Measurements from ENCODE around the gene ZNF821.
A peak's percentile ranks its signal among the peaks of the same experiment; 100 is the strongest.
"Not testable (repeated sequence)": the region's sequence is repeated elsewhere in the genome, so short reads cannot be mapped to it uniquely, and the experiment has no call there.

Gene ZNF821

DNA sequence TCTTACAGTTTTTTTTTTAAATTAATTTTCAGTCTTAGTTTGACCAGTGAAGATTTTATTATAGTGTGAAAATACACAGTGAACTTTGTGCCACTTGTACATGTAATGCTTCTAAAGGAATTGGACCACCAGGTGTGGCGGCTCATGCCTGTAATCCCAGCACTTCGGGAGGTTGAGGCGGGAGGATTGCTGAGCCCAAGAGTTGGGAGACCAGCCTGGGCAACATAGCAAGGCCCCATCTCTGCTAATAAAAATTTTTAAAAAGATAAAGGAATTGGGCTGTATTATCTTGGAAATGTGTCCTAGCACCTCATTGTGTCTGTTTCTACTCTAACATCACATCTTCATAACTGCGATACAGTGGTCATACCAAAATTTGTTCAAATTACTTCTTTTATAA is 15.2 kb upstream of the ZNF821 start:
- no peak for DNase-seq

DNA sequence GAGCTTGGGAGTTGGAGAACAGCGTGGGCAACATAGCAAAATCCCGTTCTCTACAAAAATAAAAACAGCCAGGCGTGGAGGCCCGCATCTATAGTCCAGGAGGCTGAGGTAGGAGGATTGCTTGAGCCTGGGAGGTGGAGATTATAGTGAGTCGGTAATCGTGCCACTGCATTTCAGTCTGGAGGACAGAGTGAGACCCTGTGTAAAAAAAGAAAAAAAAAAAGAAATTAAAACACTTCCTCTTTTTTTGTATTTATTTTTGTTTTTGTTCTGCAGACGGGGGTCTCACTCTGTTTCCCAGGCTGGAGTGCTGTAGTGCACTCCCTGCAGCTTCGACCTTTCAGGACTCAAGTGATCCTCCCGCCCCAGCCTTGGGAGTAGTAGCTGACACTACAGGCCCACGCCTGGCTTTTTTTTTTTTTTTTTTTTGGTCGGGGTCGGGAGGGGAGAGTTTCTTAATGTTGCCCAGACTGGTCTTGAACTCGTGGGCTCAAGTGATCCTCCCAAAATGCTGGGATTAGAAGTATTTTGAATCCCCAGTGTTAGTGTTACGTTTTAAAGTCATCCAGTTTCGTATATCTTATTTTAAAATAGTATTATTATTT is 12.9 kb upstream of the ZNF821 start:
- no peak for DNase-seq

DNA sequence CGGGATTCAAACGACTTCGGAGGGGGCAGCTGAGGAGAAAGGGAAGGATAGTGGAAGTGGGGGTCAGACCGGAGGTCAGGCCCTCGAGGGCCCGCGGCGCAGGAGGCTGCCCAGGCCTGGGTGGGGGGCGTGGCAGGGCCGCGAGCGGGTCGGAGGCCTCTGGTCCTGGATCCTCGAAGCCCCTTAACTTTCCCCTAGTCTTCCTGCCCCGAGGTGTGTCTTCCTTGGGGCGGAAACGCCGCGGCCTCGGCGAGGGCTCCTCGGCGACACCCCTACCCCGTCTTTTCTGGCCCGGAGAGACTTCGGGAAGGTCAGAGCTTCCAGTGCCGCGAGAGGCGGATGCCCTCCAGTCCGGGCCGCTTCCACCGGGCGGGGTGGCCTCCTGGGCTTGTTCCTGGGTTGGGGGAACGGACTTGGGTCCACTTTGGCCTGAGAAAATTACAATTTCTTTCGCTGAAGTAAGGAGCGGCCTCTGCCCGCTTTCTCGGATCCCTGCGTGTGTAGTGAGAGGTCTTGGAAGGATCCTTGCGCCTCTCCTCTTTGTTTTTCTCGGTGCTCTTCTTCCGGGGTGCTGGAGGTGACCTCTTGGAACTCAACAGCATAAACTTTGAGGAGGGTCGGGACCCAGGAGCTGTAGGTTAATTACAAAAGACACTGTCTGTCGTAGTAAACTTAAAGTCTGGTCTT is 11.8 kb upstream of the ZNF821 start:
- DNase-seq, result peak in 1 of 2 donors; percentile 24

DNA sequence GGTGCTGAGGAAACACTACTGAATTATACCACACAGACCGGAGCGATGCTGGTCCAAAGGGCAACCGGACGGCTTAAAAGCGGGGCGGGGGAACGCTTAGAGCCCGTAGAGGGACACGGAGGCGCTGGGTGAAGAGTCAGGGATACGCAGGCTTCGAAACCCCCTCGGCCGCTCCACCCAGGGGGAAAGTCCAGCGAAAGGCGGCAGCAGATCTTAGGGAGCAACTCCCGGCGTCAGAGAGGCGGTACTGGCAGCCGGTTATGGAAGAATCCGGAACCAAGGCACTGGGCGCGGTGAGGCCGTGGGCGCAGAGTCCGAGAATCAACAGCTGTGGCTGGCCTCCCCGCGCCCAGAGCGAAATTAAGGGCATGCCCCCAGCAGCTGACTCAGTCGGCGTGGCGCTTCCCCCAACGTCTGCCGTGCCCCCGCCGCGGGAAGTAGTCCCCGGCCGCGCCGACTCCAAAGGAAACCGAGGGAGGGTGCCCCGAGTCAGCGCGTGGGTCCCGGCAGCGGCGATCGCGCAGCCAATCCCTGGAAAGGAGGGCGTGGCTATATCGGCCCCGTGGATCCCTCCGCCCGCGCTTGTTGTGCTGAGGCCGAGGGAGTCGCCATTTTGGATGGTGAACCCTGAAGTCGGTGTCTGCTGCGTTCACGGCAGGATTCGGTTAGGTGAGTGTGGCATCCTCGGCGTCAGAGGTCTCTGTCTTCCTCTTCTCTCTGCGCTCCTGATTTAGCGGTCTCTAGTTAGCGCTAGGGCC is 11.1 kb upstream of the ZNF821 start, which contains the start of gene IST1:
Gene IST1, plus strand, starts transcription at position 611 of the 758 bp plus-strand sequence. CDS start 20,110 bp downstream, outside the sequence.
- DNase-seq, result peak; percentile 96 to 99

DNA sequence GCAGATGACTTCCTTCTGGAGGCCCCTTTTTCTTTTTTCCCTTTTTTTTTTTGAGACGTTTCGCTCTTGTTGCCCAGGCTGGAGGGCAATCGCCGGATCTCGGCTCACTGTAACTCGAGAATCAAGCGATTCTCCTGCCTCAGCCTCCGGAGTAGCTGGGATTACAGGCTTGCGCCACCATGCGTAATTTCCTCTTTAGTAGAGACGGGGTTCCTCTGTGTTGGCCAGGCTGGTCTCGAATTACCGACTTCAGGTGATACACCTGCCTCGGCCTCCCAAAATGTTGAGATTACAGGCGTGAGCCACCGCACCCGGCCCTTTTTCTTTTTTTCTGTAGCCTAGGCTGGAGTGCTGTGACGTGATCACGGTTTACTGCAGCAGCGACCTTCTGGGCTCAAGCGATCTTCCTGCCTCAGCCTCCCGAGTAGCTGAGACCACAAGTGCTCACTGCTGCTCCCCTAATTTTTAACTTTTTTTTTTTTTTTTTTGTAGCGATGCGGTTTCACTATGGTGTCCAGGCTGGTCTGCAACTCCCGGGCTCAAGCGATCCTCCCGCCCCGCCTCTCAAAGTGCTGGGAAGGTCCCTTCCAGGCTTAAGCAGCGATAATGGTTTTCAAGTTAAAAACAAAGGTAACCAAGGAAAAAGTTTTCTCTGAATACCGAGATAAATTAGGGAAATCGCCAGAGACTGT is 10.4 kb upstream of the ZNF821 start:
- DNase-seq, result peak; percentile 41 to 52

DNA sequence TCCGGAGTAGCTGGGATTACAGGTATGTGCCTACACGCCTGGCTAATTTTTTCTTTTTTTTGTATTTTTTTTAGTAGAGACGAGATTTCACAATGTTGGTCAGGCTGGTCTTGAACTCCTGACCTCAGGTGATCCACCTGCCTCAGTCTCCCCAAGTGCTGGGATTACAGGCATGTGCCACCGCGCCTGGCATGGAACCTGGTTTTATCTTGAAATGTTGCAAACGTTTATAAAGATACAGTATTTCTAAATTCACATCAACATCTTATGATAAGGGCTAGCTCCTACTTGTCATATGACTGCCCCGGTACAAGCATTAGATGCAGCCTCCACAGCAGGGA is 9.9 kb upstream of the ZNF821 start:
- no peak for DNase-seq

DNA sequence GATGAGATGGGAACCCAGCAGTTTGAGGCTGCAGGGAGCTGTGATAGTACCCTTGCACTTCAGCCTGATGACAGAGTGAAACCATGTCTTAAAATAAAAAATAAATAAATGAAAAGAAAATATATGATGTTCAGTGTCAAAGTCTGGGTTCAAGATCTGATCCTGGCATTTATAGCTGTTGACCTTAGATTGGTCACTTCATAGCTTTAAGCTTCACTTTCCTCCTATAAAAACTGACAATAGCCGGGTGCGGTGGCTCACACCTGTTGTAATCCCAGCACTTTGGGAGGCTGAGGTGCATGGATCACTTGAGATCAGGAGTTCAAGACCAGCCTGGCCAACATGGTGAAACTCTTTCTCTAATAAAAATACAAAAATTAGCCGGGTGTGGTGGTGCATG is 5.2 kb upstream of the ZNF821 start:
- DNase-seq, result no peak

DNA sequence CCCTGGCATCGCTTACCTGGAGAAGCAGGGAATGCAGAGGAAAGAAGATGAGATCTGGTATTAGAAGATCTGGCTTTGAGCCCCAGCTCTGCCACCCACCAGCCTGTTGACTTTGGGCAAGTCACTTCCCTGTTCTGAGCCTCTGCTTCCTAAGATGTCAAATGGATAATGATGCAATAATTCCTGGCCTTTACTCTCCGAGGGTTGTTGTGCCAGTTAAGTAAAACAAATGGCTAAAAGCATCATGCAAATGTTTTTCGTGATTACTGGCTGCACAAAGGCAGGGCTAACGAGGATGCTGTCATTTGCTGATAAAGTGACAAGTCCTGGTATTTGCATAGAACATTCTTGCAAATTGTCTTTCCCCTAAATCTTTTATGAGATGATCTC is 1.3 kb upstream of the ZNF821 start:
- DNase-seq, result no peak

DNA sequence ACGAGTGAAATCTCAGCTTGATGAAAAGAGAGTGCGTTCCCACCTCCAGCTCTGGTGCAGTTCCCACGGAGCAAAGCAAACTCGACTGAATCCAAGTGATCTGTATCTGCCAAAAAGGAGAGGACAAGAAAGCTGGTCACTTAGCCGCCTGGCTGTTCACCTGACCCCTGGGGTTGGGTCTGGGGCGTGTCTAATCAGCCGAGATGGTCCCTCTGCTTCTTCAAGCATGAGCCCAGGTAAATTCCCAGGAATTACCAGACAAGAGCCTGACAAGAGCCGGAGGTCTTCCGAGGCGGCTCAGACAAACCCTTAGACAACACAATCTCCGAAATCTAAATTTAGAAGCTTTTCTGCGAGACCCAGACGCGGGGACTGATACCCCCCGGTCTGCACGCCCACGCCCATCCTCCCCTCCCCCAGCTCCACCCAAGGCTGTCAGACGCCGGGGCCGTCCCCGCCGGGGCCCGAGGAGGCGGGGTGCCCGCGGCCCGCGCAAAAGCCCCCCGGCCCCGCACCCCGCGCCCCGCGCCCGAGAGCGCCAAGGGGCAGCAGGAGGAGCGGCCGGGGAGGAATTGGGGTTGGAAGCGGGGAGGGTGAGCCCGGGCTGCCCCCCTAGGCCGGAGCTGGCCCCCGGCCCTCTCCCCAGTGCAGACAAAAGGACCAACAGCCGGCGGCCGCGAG is 674 bp downstream of the ZNF821 start:
- peak; percentile 55 to 63 for DNase-seq

DNA sequence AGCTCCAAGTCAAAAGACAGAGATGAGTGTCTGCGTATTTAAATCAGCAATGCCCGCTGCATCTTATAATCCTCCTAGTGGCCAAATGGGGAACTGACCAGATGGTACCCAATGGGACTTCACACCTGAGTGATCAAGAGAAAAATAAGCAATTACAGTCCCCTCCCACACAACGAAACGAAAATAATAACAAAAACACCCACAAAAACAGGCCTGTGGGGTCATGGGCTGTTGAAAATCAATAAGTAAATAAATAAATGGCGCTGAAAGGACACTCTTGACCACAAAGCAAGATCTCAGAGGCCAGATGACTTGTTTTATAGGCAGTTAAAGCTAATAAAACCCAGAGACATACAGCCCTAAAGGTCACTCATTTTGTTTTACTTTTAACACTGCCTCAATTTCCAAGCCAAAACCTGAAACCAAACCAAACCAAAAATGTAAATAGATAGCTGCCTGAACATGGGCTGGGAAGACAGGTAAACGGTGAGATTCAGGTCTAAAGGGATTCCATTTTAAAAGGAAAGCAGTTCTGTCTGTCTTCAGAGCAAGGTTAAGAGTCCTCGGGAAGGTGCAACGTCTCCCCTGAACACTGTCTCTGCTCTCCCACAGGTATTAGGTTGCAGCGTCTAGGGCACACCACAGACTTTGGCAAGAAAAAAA is 1.3 kb downstream of the ZNF821 start:
- peak; percentile 82 to 92 for DNase-seq

DNA sequence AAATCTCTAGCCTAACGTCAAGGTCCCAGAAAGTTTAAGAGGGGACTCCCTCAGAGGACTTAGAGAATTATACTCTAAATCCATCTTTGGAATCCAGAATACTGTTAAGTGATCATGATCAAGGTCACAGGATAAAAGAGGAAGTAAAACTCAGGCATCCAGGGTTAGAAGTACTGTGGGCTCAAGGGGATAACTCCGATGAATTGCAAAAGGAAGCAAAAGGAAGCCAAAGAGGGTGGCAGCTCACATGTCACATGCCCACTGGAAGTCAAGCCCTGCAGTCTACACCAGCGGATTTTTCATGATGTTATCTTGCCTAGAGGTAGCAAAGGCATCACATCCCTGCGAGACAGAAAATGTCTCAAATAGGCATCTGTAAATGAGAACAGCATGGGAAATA is 3.8 kb downstream of the ZNF821 start:
- no peak for DNase-seq

DNA sequence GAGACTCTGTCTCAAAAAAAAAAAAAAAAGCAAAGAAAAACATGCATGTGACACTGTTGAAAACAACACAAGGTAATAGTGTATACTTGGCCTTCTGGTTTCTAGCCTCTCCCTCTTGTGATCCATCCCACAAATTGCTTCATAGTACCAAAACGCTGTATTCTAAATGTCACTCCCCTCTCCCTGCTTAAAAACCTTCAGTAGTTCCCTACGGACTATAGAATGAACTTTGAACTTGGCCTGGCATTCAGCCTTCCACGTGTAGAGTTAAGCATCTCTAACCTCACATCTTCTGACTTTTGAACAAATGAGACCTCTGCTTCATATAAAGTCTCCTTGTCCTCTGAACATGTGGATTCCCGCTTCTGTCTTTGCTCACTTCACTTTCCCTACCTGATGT is 5.1 kb downstream of the ZNF821 start:
- no peak for DNase-seq

DNA sequence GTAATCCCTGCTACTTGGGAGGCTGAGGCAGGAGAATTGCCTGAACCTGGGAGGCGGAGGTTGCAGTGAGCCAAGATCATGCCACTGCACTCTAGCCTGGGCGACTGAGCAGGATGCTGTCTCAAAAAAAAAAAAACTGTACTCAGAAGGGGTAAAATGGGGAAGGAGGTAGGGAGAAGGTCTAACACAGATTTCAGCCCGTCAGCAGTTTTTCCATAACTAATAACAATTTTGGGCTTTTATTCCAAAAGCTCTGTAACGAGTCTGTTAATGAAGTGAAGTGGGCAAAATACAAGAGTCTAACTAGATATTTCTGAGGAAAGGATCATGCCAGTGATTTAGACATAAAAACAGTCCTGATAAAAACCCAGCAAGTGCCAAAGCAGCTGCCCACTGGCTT is 10.8 kb downstream of the ZNF821 start:
- DNase-seq, result no peak

DNA sequence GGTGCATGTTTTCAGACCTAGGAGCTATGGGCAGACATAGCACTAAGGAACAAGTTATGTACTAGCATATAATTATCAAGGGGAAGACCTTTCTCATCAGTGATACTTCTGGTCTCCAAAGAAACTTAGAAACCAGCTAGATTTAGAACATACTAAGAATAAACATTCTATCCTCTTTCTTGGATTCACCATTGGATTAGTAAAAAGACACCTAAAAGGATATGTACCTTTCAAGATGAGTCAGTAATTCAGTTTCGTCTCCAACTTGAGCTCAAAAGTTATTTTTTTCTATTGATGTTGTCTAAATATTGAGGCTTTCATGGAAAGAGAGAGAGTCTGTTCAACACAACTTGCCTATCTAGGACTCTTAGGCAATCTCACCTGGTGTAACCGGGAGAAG is 13.2 kb downstream of the ZNF821 start:
- no peak for DNase-seq

DNA sequence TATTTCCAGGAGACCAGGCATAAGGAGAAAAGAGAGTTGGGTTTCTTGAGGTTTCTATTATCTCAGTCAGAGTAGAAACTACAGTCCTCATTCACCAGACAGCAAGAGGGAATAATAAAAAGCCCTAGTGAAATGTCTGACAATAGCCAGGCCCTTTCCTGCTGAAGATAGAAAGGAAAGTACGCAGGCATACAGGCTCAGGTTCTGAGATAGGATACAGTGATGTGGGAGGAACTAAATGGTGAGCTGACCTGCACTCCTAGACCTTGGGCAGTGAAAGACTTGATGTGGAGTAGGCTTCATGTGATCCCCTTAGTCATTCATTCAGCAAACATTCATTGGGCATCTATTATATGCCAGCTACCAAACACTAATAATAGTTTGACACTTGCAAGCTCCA is 14.9 kb downstream of the ZNF821 start:
- DNase-seq, result no peak

DNA sequence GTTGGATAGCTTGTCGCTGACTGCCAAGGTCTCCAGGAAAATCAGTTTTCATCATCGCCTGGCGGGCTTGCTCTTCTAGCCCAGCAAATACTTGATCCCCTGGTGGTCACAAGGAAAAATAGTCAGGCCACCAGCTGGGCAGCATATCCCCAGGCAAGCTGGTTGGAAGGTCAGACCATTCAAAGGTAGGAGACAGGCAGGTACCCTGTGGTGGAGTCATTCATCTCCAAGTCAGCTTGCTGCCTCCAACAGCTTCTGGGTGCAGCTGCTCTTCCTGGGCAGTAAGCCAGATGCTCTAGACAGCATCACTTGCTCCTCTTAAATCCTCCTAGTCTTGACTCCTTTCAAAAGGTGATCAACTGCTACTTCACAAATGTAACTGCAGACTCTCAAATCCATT is 16.0 kb downstream of the ZNF821 start:
- no peak for DNase-seq

DNA sequence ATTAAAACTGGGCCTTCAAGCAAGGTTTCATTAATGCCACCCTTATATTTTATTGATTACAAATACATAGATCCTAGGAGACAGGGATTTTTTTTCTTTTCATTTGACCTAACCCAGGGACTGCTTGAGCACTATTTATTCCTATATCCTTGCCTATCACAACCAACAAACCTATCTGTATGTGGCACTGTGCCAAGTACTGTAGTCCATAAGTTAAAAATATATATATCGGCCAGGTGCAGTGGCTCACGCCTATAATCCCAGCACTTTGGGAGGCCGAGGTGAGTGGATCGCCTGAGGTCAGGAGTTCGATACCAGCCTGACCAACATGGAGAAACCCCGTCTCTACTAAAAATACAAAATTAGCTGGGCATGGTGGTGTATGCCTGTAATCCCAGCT is 16.8 kb downstream of the ZNF821 start:
- DNase-seq, result not testable (repeated sequence)

DNA sequence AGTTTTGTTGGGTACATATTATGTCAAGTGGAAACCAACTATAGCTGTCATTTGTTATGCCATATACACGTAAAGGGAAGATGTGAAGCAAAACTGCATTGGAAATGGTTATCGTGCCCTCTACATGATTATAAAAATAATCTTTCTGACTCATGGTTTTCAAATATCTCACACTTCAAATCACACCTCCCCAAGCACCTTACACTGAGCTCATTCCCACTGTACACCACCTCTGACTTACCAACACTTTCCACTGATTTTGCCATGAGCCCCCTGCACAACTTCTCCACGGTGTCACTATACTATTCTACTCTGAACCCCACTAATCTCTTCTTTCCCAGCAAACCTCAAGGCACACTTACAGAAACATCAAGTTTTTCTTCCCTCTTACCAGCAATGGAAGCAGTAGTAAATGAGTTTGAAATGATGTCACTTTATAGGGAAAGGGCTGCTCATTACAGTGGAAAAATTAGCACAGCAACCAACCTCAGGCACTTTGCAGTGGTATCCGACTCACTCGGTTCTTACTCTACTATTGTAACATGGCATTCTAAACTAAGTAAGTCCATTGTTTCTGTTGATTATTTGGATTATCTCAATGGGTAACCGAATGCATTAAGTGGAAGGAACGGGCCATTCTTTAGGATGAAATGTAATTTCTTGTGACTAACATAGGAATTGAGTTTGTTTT is 18.7 kb downstream of the ZNF821 start:
- no peak for DNase-seq

DNA sequence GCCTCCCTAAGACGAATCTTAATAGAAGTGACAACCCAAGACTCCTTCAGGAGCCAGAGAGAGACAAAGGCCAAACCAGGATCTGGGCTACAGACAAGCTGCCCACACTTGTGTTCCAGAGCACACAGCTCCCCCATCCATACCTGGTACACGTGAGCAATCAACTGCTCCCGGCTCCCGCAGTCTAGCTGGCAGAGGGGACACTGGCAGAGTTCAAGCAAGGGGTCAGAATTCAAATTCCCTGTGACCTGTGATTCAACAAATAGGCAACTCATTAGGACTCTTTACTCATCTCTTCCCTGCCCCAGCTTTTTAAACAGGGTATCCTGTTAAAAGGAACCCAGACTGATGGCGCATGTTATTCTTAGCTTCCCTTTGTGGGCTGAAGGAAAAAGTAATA is 20.0 kb downstream of the ZNF821 start:
- no peak for DNase-seq

DNA sequence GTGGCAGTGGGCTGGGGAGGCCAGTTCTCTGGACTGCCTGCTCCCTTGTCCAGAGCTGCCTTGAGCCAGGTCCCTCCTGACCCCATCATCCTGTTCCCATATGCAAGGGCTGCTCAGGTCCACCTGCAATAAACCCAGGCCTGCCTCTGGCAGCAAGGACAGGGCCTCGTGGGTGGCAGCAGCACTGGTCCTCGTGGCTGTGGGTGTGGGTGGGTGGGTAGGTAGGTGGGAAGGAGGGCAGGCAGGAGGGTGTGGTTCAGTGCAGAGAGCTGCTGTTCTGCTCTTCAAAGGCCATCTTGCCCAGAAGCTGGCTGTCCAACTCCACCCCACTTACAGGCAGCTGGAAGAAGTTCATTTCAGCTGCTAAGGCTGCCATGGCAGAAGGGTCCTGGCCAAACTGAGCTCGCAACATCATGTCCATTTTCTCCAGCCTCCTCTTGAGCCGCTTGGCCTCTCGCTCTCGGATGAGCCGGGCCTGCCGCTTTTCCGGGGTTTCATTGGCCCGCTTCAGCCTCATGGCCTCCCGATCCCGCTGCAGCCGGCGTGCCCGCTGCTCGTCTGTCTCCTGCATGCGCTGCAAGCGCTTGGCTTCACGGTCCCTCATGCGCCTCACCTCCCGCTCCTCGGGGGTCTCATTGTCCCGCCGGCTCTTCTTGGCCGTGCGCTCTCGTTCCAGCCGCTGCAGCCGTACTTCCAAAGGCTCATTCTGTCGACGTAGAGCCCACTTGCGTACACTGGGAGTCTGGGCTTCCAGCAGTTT is 24.0 kb downstream of the ZNF821 start:
- DNase-seq, result no peak

All from CD4-positive, alpha-beta T cell treated with Interferon alpha-2 for 1 hour (primary cell).